ENCODE measurements around the gene TSPAN6.

GRCh38 chrX:100663642-100664041, 27.0 kb upstream of the TSPAN6 start:
- TF ChIP-seq CTCF (IDR thresholded peaks at IDR 0.05; ENCODE audit: low read depth, low read length) = no peak
- no peak for TF ChIP-seq EZH2phosphoT487 (IDR thresholded peaks at IDR 0.05; ENCODE audit: low read depth)

All from OCI-LY3 (cell line).